Activated CD4-positive, alpha-beta T cell treated with anti-CD3 and anti-CD28 coated beads, Interleukin-2, amount 50 U/mL, for 1 hour (primary cell): ENCODE results near the gene NUP62.
"Not testable (repeated sequence)": the region's sequence is repeated elsewhere in the genome, so short reads cannot be mapped to it uniquely, and the experiment has no call there.

Experiments used
- DNase-seq: peaks from one replicate; pipeline ENCODE4 v3.0.0-alpha.2; 2020

NUP62 gene

GRCh38 chr19:49950956-49951526 lies 21.7 kb upstream of the NUP62 start:
- DNase-seq, result no peak

GRCh38 chr19:49950590-49950948 lies 21.3 kb upstream of the NUP62 start:
- DNase-seq, result no peak

- DNase-seq, result no peak
These were observed 20.7 kb upstream of the NUP62 start for GRCh38 chr19:49949742-49950589.

GRCh38 chr19:49946415-49946814 lies 17.1 kb upstream of the NUP62 start:
- DNase-seq, result no peak

- not testable (repeated sequence) for DNase-seq
These were observed 15.3 kb upstream of the NUP62 start for GRCh38 chr19:49944567-49944966.

GRCh38 chr19:49940482-49940791 lies 11.1 kb upstream of the NUP62 start:
- DNase-seq, result no peak

GRCh38 chr19:49939721-49940481 lies 10.6 kb upstream of the NUP62 start:
- no peak for DNase-seq

GRCh38 chr19:49938662-49939061 lies 9.4 kb upstream of the NUP62 start:
- DNase-seq, result no peak

GRCh38 chr19:49937750-49938381 lies 8.6 kb upstream of the NUP62 start:
- DNase-seq, result peak; percentile 75

- no peak for DNase-seq
These were observed 7.2 kb upstream of the NUP62 start for GRCh38 chr19:49936549-49936948.

GRCh38 chr19:49933643-49934042 lies 4.3 kb upstream of the NUP62 start:
- DNase-seq, result no peak

GRCh38 chr19:49932731-49933131 lies 3.4 kb upstream of the NUP62 start:
- DNase-seq, result peak; percentile 13

GRCh38 chr19:49932041-49932451 lies 2.7 kb upstream of the NUP62 start:
- DNase-seq, result no peak

GRCh38 chr19:49931293-49932040 lies 2.2 kb upstream of the NUP62 start:
- no peak for DNase-seq

GRCh38 chr19:49930483-49931011 lies 1.2 kb upstream of the NUP62 start:
- DNase-seq, result no peak

GRCh38 chr19:49929611-49930482 lies 543 bp upstream of the NUP62 start:
- peak; percentile 91 for DNase-seq

- DNase-seq, result no peak
These were observed 1.6 kb downstream of the NUP62 start for GRCh38 chr19:49927526-49928264.

GRCh38 chr19:49926515-49926914 lies 2.8 kb downstream of the NUP62 start:
- DNase-seq, result no peak

- no peak for DNase-seq
These were observed 3.8 kb downstream of the NUP62 start for GRCh38 chr19:49925486-49925885.

- not testable (repeated sequence) for DNase-seq
These were observed 4.5 kb downstream of the NUP62 start for GRCh38 chr19:49924881-49925210.
